ENCODE results near the gene REL.
"Not testable (repeated sequence)": the region's sequence is repeated elsewhere in the genome, so short reads cannot be mapped to it uniquely, and the experiment has no call there.

Gene REL

DNA sequence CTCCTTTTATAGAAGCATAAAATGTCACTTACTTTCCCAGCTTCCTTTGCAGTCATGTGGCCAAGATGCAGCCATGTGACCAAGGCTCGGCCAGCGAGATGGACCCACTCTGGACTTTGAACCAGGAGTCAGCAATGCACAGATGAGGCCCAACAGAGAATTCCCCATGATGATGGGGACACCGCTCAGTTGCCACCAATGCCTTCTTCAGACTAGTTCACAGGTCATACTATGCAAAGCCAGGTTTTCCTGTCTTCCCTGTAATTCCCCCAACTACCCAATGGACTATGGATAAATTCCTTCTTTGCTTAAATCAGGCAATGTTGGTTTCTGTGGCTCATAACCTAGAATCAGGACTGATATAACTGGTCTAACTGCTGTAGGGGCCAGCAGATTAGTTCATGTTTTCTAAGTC lies 22.5 kb upstream of the REL start:
- ChIA-PET POLR2A (no interaction called here), CTCF (no interaction called here)
- H3K4me3 ChIP-seq (ENCODE audit: low read depth, low read length), result no peak overlapping the region
- no peak for TF ChIP-seq CTCF (IDR thresholded peaks at IDR 0.05; ENCODE audit: insufficient read depth, low read length, missing control alignments)
- no peak for DNase-seq (ENCODE audit: low read depth, low spot score)

DNA sequence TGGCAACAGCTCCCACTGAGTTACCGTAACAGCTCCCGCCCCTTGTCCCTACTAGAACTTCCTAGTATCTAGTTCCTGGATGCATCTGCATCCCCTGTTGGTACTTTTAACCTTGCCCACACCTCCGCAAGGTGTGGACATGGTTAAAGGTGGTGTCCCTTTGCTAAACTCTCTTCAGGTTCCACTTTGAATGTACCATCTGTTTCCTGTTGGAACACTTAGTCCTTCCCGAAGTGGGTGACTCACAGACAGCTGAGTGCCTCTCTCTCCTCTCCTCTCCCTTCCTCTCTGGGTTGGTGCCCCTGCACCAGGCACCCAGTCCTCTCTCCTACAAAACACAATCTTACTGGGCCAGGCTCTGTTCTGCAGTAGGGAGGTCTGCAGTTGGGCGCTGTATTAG lies 19.6 kb upstream of the REL start:
- TF ChIP-seq CTCF (IDR thresholded peaks at IDR 0.05; ENCODE audit: insufficient read depth, low read length, missing control alignments), result no peak
- no peak for DNase-seq (ENCODE audit: low read depth, low spot score)
- no peak overlapping the region for H3K4me3 ChIP-seq (ENCODE audit: low read depth, low read length)
- POLR2A ChIA-PET, result no interaction called here
- CTCF ChIA-PET, result no interaction called here

- POLR2A ChIA-PET, result no interaction called here
- no peak for TF ChIP-seq CTCF (IDR thresholded peaks at IDR 0.05; ENCODE audit: insufficient read depth, low read length, missing control alignments)
- DNase-seq (ENCODE audit: low read depth, low spot score), result no peak
- CTCF ChIA-PET, result no interaction called here
- H3K4me3 ChIP-seq (ENCODE audit: low read depth, low read length), result no peak overlapping the region
Measured at GRCh38 chr2:60862642-60863041, 18.7 kb upstream of the REL start.

GRCh38 chr2:60865361-60865760 lies 16.0 kb upstream of the REL start:
- CTCF ChIA-PET; H3K4me3 ChIP-seq (ENCODE audit: low read depth, low read length); DNase-seq (ENCODE audit: low read depth, low spot score); POLR2A ChIA-PET: not testable (repeated sequence)

DNA sequence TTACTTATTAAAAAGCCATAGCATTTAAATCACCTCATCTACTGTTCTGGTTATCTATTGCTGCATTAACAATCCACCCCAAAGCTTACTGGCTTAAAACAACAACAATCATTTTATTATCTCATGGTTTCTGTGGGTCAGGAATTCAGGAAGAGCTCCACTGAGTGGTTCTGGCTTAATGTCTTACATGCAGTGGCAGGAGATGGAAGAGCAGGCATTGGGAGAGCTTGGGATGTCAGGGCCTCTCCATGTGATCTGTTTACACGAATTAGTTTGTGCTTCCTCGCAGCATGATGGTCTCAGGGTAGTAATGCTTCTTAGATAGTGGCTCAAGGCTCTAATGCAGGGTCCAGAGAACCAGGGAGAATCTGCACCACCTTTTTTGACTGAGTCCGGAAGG lies 14.4 kb upstream of the REL start:
- no peak overlapping the region for H3K4me3 ChIP-seq (ENCODE audit: low read depth, low read length)
- no peak for TF ChIP-seq CTCF (IDR thresholded peaks at IDR 0.05; ENCODE audit: insufficient read depth, low read length, missing control alignments)
- DNase-seq (ENCODE audit: low read depth, low spot score), result no peak
- ChIA-PET POLR2A (no interaction called here), CTCF (no interaction called here)

GRCh38 chr2:60867848-60868247 lies 13.5 kb upstream of the REL start:
- ChIA-PET CTCF (interaction anchor here (1.1 kb wide), 1 partner anchor 131 kb away, joined by 3 read pairs; no protein-coding TSS in a partner anchor), POLR2A (no interaction called here)

More at GRCh38 chr2:60867848-60868247, 13.5 kb upstream of the REL start:
- TF ChIP-seq CTCF (IDR thresholded peaks at IDR 0.05; ENCODE audit: insufficient read depth, low read length, missing control alignments), result no peak
- H3K4me3 ChIP-seq (ENCODE audit: low read depth, low read length), result no peak overlapping the region
- no peak for DNase-seq (ENCODE audit: low read depth, low spot score)

All from AG04449 (cell line).